Gastrocnemius medialis (tissue), 4 donors: ENCODE data around the gene HGS. TPM values are rescaled to one million over a fixed set of nuclear protein-coding genes. Genes with fewer than 3 reads are reported as not detected.

Experiments used
- ATAC-seq, 2 donors: fragments of 150-250 bp; one replicate each; pipeline ENCODE4 v1.9.1; 2016
- DNase-seq, 2 donors: peaks; one replicate each; pipeline ENCODE4 v3.0.0-alpha.2; 2019
- H3K27ac ChIP-seq, 4 donors: fragments of 200-600 bp; sonication (generic); 1 replicate in 1 of 4; 2 replicates in 3 of 4; pipeline ENCODE4 v1.5.1; 2016 to 2018; ENCODE audit warnings: mild to moderate bottlenecking in 2 of 4, moderate library complexity in 1 of 4
- H3K27me3 ChIP-seq, 3 donors: fragments of 200-600 bp; sonication (generic) in 2 of 3; 1 replicate in 1 of 3; 2 replicates in 2 of 3; pipeline versions ENCODE4 v1.5.1 to v1.6.0; 2016 to 2019; ENCODE audit warnings: mild to moderate bottlenecking in 1 of 3, moderate library complexity in 1 of 3
- H3K36me3 ChIP-seq, 2 donors: fragments of 200-600 bp; sonication (generic) in 1 of 2; one replicate each; pipeline ENCODE4 v1.5.1; 2017 to 2018
- H3K4me1 ChIP-seq, 2 donors: fragments of 200-600 bp; sonication (generic) in 1 of 2; one replicate each; pipeline ENCODE4 v1.5.1; 2016 to 2017; ENCODE audit warnings: mild to moderate bottlenecking in 2 of 2
- H3K4me3 ChIP-seq, 4 donors: fragments of 200-600 bp; sonication (generic) in 3 of 4; 1 replicate in 1 of 4; 2 replicates in 3 of 4; pipeline ENCODE4 v1.5.1; 2016 to 2019; ENCODE audit warnings: mild to moderate bottlenecking in 2 of 4
- H3K9me3 ChIP-seq, 3 donors: fragments of 200-600 bp; sonication (generic) in 2 of 3; 1 replicate in 1 of 3; 2 replicates in 2 of 3; pipeline ENCODE4 v1.5.1; 2016 to 2019
- CTCF ChIP-seq, 5 experiments: fragments of 450-650 bp in 3 of 5; fragments of 200-600 bp in 2 of 5; sonication (generic) in 2 of 5; IDR thresholded peaks in 4 of 5; conservative IDR thresholded peaks in 1 of 5; 1 replicate in 4 of 5; 2 replicates in 1 of 5; pipeline ENCODE4 v1.5.1; 2016 to 2019; ENCODE audit warnings: antibody characterized with exemption in 5 of 5, mild to moderate bottlenecking in 3 of 5, moderate library complexity in 3 of 5
- POLR2A ChIP-seq, 2 donors: fragments of 450-650 bp; IDR thresholded peaks; one replicate each; pipeline ENCODE4 v1.6.1; 2017; ENCODE audit warnings: antibody characterized with exemption in 2 of 2, mild to moderate bottlenecking in 2 of 2, moderate library complexity in 2 of 2
- in situ Hi-C, 4 donors: fragments of 200-750 bp; cut with MboI; loops; one replicate each; pipeline versions ENCODE4 v1.15.0 to v1.8.0; 2017; ENCODE audit warnings: low sequenced_read_pairs in 4 of 4
- intact Hi-C: fragments of 100-400 bp; cut with DNase I; formaldehyde crosslinking; loops from one replicate; pipeline ENCODE4 v1.15.1; 2023; ENCODE audit warnings: low total_unique reads
- total RNA-seq, 4 donors: library from RNA; depleted of rRNA; stranded (reverse); fragments of >200 nt; gene quantifications; one replicate each; pipeline versions ENCODE4 v1.1.0 to v1.2.3, GENCODE V29; 2016

HGS gene
- total RNA-seq, 4 donors from 2014 or later, result 62.1 to 150 (median 113) TPM

- H3K27me3 ChIP-seq, result no peaks in the 10 kb centered on the region
- peaks cover 0 to 95% of the 10 kb centered on the region in 2 donors for H3K36me3 ChIP-seq
- H3K4me1 ChIP-seq, result peaks cover 0 to 16% of the 10 kb centered on the region in 2 donors
- in situ Hi-C loops, result no loop called here
- ATAC-seq, result no peak
- no peak overlapping the region for H3K4me3 ChIP-seq
- no peaks in the 10 kb centered on the region for H3K9me3 ChIP-seq
- no peak for DNase-seq
- TF ChIP-seq POLR2A (IDR thresholded peaks at IDR 0.05), result no peak
- no peak for TF ChIP-seq CTCF (IDR thresholded peaks at IDR 0.05 in 4 of 5, conservative IDR thresholded peaks at IDR 0.05 in 1 of 5)
- no peak overlapping the region for H3K27ac ChIP-seq
- intact Hi-C loops, result no loop called here
Observed at GRCh38 chr17:81693509-81694210, 9.8 kb downstream of the HGS start.

GRCh38 chr17:81694810-81695209, 11.0 kb downstream of the HGS start:
- TF ChIP-seq POLR2A (IDR thresholded peaks at IDR 0.05) (no peak), CTCF (IDR thresholded peaks at IDR 0.05 in 4 of 5, conservative IDR thresholded peaks at IDR 0.05 in 1 of 5) (no peak)
- no peaks in the 10 kb centered on the region for H3K27me3 ChIP-seq
- intact Hi-C loops (no loop called here), in situ Hi-C loops (no loop called here)
- DNase-seq (no peak), ATAC-seq (no peak)
- H3K9me3 ChIP-seq, result no peaks in the 10 kb centered on the region
- peaks cover 0 to 95% of the 10 kb centered on the region in 2 donors for H3K36me3 ChIP-seq
- peaks cover 0 to 16% of the 10 kb centered on the region in 2 donors for H3K4me1 ChIP-seq
- H3K4me3 ChIP-seq, result no peak overlapping the region
- no peak overlapping the region for H3K27ac ChIP-seq

- no peak for ATAC-seq
- Histone ChIP-seq H3K4me1 (peaks cover 0 to 16% of the 10 kb centered on the region in 2 donors), H3K27ac (no peak overlapping the region), H3K4me3 (no peak overlapping the region), H3K36me3 (peaks cover 0 to 92% of the 10 kb centered on the region in 2 donors), H3K27me3 (no peaks in the 10 kb centered on the region), H3K9me3 (no peaks in the 10 kb centered on the region)
- no peak for DNase-seq
- in situ Hi-C loops (no loop called here), intact Hi-C loops (no loop called here)
- TF ChIP-seq POLR2A (IDR thresholded peaks at IDR 0.05) (no peak), CTCF (IDR thresholded peaks at IDR 0.05 in 4 of 5, conservative IDR thresholded peaks at IDR 0.05 in 1 of 5) (no peak)
Observed at GRCh38 chr17:81695211-81695610, 11.4 kb downstream of the HGS start.

- Histone ChIP-seq H3K4me1 (peaks cover under 1 to 16% of the 10 kb centered on the region in 2 donors), H3K36me3 (peaks cover 0 to 92% of the 10 kb centered on the region in 2 donors), H3K27ac (no peak overlapping the region), H3K4me3 (no peak overlapping the region), H3K9me3 (no peaks in the 10 kb centered on the region), H3K27me3 (no peaks in the 10 kb centered on the region)
- ATAC-seq, result no peak
- TF ChIP-seq CTCF (IDR thresholded peaks at IDR 0.05 in 4 of 5, conservative IDR thresholded peaks at IDR 0.05 in 1 of 5) (no peak), POLR2A (IDR thresholded peaks at IDR 0.05) (no peak)
- in situ Hi-C loops (no loop called here), intact Hi-C loops (no loop called here)
- no peak for DNase-seq
Observed at GRCh38 chr17:81695801-81696200, 12.0 kb downstream of the HGS start.
